ENCODE results near the gene OSBP.
A peak's percentile ranks its signal among the peaks of the same experiment; 100 is the strongest.
"Not testable (repeated sequence)": the region's sequence is repeated elsewhere in the genome, so short reads cannot be mapped to it uniquely, and the experiment has no call there.

The OSBP gene

DNA sequence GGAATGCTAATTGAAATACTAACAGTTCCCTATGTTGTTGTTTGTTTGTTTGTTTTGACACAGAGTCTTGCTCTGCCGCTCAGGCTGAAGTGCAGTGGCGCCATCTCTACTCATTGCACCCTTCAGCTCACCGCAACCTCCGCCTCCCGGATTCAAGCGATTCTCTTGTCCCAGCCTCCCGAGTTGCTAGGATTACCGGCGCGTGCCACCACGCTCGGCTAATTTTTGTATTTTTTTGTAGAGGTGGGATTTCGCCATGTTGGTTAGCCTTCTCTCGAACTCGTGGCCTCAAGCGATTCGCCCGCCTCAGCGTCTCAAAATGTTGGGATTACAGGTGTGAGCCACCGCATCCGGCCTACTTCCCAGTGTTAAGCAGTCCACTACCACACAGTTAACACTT is 62.3 kb downstream of the OSBP start:
- DNase-seq (ENCODE audit: low spot score) = no peak

DNA sequence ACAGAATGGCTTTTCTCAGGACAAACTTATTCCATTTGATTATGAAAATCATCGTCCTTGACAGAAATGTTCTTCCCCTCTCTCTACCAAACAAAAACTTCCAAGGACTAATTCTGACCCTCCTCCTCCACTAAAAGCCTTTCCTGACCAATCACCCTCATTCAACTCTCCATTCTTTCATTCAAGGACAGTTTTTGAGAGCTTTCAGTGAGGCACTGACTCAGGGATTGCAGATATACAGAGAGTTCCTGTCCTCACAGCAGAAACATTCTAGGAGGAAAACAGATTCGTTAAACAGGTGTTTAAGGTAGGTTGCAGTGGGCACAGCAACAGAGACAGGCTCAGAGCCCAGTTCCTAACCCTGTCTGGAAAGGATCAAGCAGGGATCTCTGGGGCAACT is 62.7 kb downstream of the OSBP start:
- no peak for DNase-seq (ENCODE audit: low spot score)

DNA sequence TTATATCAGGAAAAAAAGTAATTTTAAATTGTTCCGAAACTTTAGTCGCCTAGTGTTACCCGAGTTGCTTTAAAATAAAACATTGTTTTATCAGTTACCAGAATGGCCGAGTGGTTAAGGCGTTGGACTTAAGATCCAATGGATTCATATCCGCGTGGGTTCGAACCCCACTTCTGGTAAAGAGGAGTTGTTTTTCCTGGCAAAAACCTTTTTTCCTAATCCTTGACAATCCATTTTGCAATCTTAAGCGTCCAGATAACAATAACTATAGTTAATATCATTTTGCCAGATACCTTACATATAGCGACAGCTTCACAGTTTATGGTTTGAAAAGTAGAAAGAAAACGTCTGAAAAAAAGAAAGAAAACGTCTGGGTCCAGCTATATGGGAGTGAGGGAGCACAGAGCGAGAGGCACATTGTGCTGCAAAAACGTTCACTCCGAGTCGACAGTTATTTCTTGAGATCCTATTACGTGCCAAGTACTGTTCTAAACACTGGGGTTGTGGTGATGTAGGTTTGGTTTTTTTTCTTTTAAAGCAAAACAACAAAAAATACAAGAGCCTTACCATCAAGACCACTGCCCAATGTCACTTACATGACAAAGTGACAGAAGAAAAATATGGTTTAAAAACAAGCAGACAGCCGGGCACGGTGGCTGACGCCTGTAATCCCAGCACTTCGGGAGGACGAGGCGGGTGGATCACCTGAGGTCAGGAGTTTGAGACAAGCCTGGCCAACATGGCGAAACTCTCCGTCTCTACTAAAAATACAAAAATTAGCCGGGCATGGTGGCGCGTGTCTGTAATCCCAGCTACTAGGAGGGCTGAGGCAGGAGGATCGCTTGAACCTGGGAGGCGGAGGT is 63.7 kb downstream of the OSBP start:
- DNase-seq (ENCODE audit: low spot score) = peak; percentile 82

DNA sequence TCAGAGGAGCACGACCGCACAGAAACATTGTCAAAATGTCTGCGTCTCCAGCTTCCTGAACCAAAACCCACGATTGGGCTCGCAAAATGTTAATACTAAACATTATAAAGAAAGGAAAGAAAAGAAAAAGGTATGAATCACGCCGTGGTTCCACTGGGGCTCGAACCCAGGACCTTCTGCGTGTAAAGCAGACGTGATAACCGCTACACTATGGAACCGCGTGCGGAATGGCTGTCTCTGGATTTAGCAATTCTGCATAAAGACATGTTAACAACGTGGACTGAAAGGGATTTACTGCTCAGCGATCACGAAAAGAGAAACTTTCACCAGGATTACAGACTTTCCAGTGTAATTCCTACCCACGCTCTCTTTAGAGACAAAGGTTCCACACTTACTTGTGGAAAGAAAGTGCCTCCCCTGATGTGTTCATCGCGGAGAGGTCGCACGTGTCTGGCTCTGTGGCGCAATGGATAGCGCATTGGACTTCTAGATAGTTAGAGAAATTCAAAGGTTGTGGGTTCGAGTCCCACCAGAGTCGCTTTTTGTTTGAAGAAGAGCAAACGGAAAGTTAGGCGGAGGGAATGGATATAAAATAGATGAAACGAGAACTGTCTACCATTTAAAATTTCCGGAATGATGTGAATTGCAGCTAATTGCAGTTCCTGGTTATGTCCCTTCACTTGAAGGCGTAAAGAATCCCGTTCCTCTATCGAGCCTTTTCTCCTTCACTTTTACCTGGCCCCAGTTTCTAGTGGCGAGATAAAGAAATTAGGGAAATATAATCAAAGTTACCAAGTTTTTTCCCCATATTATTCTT is 64.5 kb downstream of the OSBP start:
- DNase-seq (ENCODE audit: low spot score) = peak; percentile 96

DNA sequence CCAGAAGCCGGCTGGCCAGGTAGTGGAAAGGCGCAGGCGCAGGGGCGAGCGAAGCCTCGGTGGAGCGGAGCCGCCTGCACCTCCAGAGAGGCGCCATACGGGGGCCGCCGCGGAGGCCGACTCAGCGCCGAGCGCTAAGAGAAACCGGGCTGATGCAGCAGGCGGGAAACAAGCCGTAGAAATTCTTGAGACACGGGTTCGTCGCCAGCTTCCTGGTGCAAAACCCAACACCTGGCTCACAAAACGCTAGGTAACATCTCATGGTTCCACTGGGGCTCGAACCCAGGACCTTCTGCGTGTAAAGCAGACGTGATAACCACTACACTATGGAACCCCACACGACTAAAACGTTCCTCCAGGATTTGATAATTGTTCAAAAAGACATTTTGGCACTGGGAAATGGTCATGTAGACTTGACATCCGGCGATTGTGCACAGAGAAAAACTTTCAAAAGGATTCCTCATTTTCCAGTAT is 65.2 kb downstream of the OSBP start:
- DNase-seq (ENCODE audit: low spot score) = peak; percentile 99

DNA sequence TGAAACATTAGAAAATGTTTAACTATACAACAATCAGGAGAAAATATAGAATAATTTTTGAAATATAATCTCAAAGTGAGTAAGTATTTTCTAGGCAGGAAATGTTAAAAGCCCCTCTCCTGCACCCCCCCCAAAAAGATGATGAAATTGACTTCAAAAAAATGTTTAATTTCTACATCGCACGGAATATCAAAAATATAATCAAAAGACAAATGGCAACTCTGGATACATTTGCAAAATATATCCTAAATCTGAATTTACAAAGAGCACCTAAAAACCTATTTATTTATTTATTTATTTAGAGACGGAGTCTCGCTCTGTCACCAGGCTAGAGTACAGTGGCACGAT is 67.3 kb downstream of the OSBP start:
- no peak for DNase-seq (ENCODE audit: low spot score)

DNA sequence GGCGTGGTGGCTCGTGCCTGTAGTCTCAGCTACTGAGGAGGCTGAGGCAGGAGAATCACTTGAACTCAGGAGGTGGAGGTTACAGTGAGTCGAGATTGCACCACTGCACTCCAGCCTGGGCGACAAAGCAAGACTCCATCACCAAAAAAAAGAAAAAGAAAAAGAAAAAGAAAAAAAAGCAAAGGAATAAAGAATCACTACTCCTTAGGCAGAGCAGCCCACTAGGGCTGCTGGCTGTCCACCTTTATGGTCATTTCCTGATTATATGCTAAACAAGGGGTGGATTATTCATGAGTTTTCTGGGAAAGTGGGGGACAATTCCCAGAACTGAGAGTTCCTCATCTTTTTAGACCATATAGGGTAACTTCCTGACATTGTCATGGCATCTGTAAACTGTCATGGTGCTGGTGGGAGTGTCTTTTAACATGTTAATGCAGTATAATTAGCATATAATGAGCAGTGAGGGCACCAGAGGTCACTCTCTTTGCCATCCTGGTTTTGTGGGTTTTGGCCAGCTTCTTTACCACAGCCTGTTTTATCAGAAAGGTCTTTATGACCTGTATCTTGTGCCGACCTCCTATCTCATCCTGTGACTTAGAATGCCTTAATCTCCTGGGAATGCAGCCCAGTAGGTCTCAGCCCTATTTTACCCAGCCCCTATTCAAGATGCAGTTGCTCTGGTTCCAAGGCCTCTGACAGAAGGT is 67.8 kb downstream of the OSBP start:
- not testable (repeated sequence) for DNase-seq (ENCODE audit: low spot score)

DNA sequence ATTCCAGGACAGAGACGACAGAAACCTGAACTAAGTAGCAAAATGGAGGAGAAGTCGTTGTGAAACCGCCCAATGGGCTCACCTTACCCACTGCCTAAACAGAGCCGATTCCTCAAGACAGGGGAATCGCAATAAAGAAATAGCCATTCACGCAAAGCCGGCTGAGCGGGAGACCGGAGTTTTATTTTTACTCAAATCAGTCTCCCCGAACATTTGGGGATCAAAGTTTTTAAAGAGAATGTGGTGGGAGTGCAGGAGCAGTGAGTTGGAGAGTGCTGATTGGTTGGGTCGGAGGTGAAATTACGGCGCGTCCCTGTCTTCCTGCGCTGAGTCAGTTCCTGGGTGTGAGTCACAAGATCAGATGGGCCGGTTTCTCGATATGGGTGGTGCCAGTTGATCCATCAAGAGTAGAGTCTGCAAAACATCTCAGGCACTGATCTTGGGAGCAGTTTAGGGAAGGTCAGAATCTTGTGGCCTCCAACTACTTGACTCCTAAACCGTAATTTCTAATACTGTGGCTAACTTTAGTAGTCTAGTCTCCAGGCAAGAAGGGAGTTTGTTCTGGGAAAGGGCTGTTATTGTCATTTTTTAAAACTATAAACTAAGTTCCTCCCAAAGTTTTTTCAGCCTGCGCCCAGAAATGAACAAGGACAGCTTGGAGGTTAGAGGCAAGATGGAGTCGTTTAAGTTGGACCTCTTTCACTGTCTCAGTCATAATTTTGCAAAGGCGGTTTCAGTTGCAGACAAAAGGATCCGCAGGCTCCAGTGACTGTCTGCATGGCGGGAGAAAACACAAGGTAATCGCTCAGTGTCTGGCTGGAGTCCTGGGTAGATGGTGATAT is 70.2 kb downstream of the OSBP start:
- no peak for DNase-seq (ENCODE audit: low spot score)

DNA sequence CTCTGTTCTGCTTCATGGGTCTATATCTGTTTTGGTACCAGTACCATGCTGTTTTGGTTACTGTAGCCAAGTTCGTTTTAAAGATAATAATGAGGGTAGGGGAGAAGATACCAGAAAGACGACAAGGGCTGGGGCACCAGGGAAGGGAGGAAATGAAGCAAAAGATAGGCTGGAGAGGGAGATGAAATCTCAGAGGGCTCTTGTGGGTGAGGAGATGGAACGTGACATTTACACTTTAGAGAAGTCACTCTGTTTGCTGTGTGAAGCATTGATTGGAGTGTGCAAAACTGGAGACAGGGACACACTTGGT is 70.8 kb downstream of the OSBP start:
- DNase-seq (ENCODE audit: low spot score) = no peak

DNA sequence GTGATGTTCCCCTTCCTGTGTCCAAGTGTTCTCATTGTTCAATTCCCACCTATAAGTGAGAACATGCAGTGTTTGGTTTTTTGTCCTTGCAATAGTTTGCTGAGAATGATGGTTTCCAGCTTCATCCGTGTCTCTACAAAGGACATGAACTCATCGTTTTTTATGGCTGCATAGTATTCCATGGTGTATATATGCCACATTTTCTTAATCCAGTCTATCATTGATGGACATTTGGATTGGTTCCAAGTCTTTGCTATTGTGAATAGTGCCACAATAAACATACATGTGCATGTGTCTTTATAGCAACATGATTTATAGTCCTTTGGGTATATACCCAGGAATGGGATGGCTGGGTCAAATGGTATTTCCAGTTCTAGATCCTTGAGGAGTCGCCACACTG is 71.9 kb downstream of the OSBP start:
- not testable (repeated sequence) for DNase-seq (ENCODE audit: low spot score)

DNA sequence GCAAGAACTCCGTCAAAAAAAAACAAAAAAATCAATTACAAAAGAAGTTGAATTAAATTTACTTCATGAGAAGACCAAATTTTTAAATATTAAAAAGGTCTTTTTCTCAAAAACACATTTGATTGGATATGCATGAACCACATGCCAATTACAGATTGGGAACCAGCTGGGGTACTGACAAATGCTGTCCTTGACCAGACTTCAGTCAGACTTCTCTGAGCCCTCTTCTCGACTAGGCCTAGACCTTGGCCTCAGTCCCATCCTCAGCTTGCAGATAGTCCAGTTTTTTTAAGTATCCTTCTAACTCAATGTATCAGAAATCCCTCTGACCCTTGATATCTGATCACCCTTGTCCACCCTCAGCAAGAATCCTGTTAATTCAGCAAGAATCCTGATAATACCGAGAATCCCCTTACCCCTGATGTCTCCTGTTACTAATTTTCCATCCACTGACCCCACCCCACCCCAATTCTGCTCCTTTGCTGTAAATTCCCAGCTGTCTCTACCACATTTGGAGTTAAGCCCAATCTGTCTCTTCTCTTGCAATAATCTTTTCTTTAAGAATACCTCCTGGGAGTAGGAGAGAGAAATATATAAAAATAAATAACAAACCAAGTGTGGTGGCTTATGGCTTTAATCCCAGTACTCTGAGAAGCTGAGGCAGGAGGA is 73.3 kb downstream of the OSBP start:
- no peak for DNase-seq (ENCODE audit: low spot score)

DNA sequence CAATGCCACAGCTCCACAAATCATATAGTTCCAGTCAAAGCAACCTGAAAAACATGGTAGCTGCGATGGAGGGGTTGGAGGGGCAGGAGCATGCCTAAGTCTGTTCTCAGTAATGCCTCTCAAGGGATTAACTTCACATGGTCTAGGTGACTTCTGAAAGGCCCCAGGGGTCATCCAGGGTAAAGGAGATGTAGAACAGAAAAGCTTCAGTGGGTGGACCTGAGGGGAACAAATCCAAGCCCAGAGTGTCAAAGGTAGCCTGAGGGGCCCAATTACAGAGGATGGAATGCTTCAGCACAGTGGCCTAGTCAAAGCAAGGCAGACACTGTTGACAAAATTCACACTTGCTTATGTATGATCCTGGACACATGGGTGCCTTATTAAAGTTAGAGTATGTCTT is 80.9 kb downstream of the OSBP start:
- no peak for DNase-seq (ENCODE audit: low spot score)

DNA sequence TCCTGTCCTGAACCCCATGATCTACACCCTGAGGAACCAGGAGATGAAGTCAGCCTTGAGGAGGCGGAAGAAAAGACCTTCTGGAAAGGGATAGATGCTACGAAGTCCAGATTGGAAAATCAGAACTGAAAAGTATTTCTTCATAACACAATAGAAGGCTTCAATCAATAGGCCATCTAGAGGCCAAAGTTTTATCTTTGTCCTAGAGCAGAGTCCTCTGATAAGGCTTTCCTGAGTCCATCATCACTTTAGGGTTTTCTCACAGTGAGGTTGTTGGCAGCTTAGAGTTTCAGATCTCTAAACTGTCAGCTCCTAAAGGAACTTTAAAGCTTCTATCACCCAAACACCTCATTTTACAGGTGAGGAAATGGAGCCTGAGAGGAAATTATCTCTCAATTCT is 83.0 kb downstream of the OSBP start:
- no peak for DNase-seq (ENCODE audit: low spot score)

DNA sequence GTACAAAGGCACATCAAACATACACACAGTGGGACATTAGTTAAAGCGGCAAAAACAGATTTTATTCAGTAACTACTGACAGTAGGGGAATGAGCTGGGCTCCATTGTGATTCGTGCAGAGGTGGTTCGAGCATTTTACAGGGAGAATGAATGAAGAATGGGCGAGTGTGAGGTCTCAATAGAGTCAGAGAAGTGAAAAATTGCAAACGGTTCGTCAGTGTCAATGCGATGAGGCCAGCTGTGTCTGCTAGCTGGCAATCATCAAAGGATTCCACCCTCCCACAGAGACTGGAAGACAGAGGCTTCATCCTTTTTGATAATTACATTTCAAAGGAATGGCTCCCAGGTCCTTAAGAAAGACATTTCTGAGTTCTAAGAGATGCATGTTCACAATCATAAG is 86.9 kb downstream of the OSBP start:
- DNase-seq (ENCODE audit: low spot score) = no peak

Measured in kidney tubule cell (primary cell).